HepG2 (cell line): ENCODE data around the gene EPHA2. TPM values are rescaled to one million over a fixed set of nuclear protein-coding genes. Genes with fewer than 3 reads are reported as not detected.

Experiments
- AFF4 ChIP-seq: sonication (generic); formaldehyde crosslinking; IDR thresholded peaks from 2 replicates; pipeline ENCODE4 v1.4.0; 2020; ENCODE audit warnings: missing genetic modification reagents
- FOXM1 ChIP-seq: sonication (generic); formaldehyde crosslinking; IDR thresholded peaks from 2 replicates; pipeline ENCODE4 v1.5.0; 2020; ENCODE audit warnings: missing genetic modification reagents
- GATAD2A ChIP-seq: IDR thresholded peaks from 2 replicates; pipeline ENCODE4 v1.6.1; 2016
- HDAC2 ChIP-seq: sonication (generic); formaldehyde crosslinking; IDR thresholded peaks from 2 replicates; pipeline ENCODE4 v1.4.0; 2020; ENCODE audit warnings: missing genetic modification reagents
- MLXIP ChIP-seq: sonication (generic); formaldehyde crosslinking; IDR thresholded peaks from 2 replicates; pipeline ENCODE4 v1.9.0; 2021; ENCODE audit warnings: missing genetic modification reagents, borderline replicate concordance
- NFAT5 ChIP-seq: sonication (generic); formaldehyde crosslinking; IDR thresholded peaks from 2 replicates; pipeline ENCODE4 v1.4.0; 2020; ENCODE audit warnings: missing genetic modification reagents
- NFKB2 ChIP-seq: sonication (generic); formaldehyde crosslinking; IDR thresholded peaks from 2 replicates; pipeline ENCODE4 v1.4.0; 2020; ENCODE audit warnings: missing genetic modification reagents, borderline replicate concordance
- ZBTB14 ChIP-seq: sonication (generic); formaldehyde crosslinking; IDR thresholded peaks from 2 replicates; pipeline ENCODE4 v1.4.0; 2020; ENCODE audit warnings: missing genetic modification reagents
- ZGPAT ChIP-seq: IDR thresholded peaks from 2 replicates; pipeline ENCODE4 v1.6.1; 2016; ENCODE audit warnings: mild to moderate bottlenecking
- ZMAT3 ChIP-seq: sonication (generic); formaldehyde crosslinking; conservative IDR thresholded peaks from 2 replicates; pipeline ENCODE4 v1.7.0; 2021; ENCODE audit warnings: missing genetic modification reagents
- ZNF577 ChIP-seq: sonication (generic); formaldehyde crosslinking; IDR thresholded peaks from 2 replicates; pipeline ENCODE4 v1.4.0; 2020; ENCODE audit warnings: mild to moderate bottlenecking, low read depth, missing genetic modification reagents, borderline replicate concordance
- ZNF598 ChIP-seq: sonication (generic); formaldehyde crosslinking; IDR thresholded peaks from 2 replicates; pipeline ENCODE4 v1.5.1; 2020; ENCODE audit warnings: mild to moderate bottlenecking, missing genetic modification reagents, borderline replicate concordance
- polyA plus RNA-seq, 8 experiments: library from polyadenylated mRNA; depleted of rRNA in 3 of 8; stranded (reverse) in 7 of 8; unstranded in 1 of 8; fragments of >200 nt; fragmentation: Illumina TruSeq in 4 of 8; extraction: Trizol in 4 of 8; gene quantifications; 2 replicates each; pipeline versions ENCODE4 v1.2.1 to v1.2.3, GENCODE V29; 2011 to 2016; ENCODE audit warnings: low read depth in 4 of 8, missing spikeins in 1 of 8, mixed read lengths in 1 of 8; ENCODE audit not compliant: insufficient read depth in 1 of 8
- total RNA-seq, 5 experiments: library from RNA; depleted of rRNA; stranded (reverse); fragments of >200 nt; fragmentation: Illumina TruSeq; extraction: Trizol; gene quantifications; 2 replicates each; pipeline ENCODE4 v1.2.3, GENCODE V29; 2016; ENCODE audit warnings: low read depth in 1 of 5

EPHA2 gene
- total and polyA plus RNA-seq, 2 of the 13 experiments (the other 11 are each of a cell fraction or from before 2014, with no cell fraction given) = 33.6 to 53.6 TPM

- TF ChIP-seq ZNF577 (CRISPR knock-in tag) (no peak), ZBTB14 (CRISPR knock-in tag) (no peak), FOXM1 (CRISPR knock-in tag) (no peak), ZGPAT (CRISPR knock-in tag) (peak; percentile 63), NFAT5 (CRISPR knock-in tag) (no peak), AFF4 (CRISPR knock-in tag) (no peak), GATAD2A (CRISPR knock-in tag) (no peak; the same call in 1 of the 2 replicates), NFKB2 (CRISPR knock-in tag) (no peak; the same call in 1 of the 2 replicates), HDAC2 (no peak), MLXIP (CRISPR knock-in tag) (no peak), ZMAT3 (CRISPR knock-in tag) (no peak), ZNF598 (CRISPR knock-in tag) (no peak)
These were observed 10.7 kb downstream of the EPHA2 start (continued) for GRCh38 chr1:16145030-16145661.
